Stomach smooth muscle (tissue), 2 donors: Measurements from ENCODE around the gene SCIN.
"Not testable (repeated sequence)": the region's sequence is repeated elsewhere in the genome, so short reads cannot be mapped to it uniquely, and the experiment has no call there.

Experiments used
- H3K27ac ChIP-seq: one replicate; pipeline ENCODE4 v1.7.0; 2013; ENCODE audit warnings: mild to moderate bottlenecking, low read length, inconsistent platforms
- H3K27me3 ChIP-seq, 2 donors: one replicate each; pipeline ENCODE4 v1.7.0; 2013; ENCODE audit warnings: low read length in 2 of 2; ENCODE audit not compliant: insufficient read depth in 2 of 2, control insufficient read depth in 1 of 2
- H3K36me3 ChIP-seq, 2 donors: one replicate each; pipeline ENCODE4 v1.7.0; 2013; ENCODE audit warnings: low read length in 2 of 2; ENCODE audit not compliant: control insufficient read depth in 2 of 2, insufficient read depth in 2 of 2
- H3K4me1 ChIP-seq: one replicate; pipeline ENCODE4 v1.7.0; 2013; ENCODE audit warnings: low read length; ENCODE audit not compliant: control insufficient read depth, insufficient read depth
- H3K4me3 ChIP-seq, 2 donors: one replicate each; pipeline ENCODE4 v1.7.0; 2013; ENCODE audit warnings: low read length in 2 of 2
- H3K9ac ChIP-seq, 2 donors: one replicate each; pipeline ENCODE4 v1.7.0; 2013; ENCODE audit warnings: low read length in 2 of 2, mild to moderate bottlenecking in 1 of 2
- H3K9me3 ChIP-seq, 2 donors: one replicate each; pipeline ENCODE4 v1.7.0; 2013; ENCODE audit warnings: low read length in 2 of 2; ENCODE audit not compliant: control insufficient read depth in 2 of 2
- donor health status: healthy.
- donor health status: Pancreatic carcinoma.

SCIN gene

DNA sequence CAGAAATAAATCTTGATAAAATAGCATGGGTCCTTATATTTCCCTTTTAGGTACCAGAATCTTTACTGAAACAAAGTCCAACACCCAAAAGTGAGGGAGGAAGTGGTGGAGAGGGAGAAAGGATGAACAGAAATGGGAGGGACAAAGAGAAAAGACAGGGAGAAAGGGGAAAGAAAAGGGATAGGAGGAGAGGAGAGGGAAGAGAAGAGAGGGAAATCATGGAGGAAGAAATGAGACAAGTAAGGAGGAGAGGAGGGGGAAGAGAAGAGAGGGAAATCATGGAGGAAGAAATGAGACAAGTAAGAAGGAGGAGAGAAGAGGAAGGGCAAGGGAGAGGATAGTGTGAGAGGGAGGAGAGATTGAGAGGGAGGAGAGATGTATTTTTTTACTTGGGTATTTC lies 66.8 kb downstream of the SCIN start:
- no peaks in the 10 kb centered on the region for H3K4me1 ChIP-seq
- H3K36me3 ChIP-seq, result no peaks in the 10 kb centered on the region
- H3K27me3 ChIP-seq, result no peaks in the 10 kb centered on the region
- H3K9ac ChIP-seq, result no peak overlapping the region
- H3K9me3 ChIP-seq, result no peaks in the 10 kb centered on the region
- H3K4me3 ChIP-seq, result no peak overlapping the region
- no peak overlapping the region for H3K27ac ChIP-seq

DNA sequence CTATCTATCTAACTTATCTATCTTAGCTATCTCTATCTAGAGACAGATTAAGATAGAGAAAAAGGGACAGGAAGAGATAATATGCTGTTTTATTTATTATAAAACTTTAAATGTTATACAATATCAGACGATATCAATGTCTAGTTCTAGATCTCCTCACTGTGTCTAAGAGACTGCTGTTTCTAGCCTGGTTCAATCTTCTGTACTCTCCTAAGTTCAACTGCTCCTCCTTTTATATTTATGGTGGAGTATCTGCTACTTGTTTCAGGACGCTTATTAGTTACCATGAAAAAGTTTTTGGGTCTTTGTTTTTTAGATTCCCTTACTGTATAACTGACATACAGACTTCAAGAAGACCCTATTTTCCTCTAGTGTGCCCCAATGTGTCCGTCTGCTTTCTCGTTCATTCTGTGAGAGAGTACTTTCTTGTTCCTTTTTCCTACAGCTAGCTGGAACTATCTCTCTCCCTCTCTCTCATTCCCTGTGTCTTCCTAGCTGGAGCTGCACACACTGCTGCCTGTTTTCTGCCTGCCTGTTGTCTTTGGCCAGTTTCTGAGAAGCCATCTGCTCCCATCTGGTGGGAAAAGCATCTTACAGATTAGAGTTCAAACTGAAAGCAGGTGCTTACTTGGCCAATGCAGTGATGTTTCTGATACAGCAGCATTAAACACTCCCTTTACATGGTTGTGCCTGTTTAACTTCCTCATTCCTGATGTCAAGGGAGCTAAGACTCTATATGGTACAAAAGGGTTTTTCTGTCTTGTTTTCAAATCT lies 67.5 kb downstream of the SCIN start:
- no peak overlapping the region for H3K27ac ChIP-seq
- H3K9ac ChIP-seq, result peak overlapping the region in 1 of 2 donors; percentile 43
- no peaks in the 10 kb centered on the region for H3K27me3 ChIP-seq
- H3K4me3 ChIP-seq, result peak overlapping the region; percentile 38 to 47
- H3K36me3 ChIP-seq, result no peaks in the 10 kb centered on the region
- no peaks in the 10 kb centered on the region for H3K4me1 ChIP-seq
- no peaks in the 10 kb centered on the region for H3K9me3 ChIP-seq

DNA sequence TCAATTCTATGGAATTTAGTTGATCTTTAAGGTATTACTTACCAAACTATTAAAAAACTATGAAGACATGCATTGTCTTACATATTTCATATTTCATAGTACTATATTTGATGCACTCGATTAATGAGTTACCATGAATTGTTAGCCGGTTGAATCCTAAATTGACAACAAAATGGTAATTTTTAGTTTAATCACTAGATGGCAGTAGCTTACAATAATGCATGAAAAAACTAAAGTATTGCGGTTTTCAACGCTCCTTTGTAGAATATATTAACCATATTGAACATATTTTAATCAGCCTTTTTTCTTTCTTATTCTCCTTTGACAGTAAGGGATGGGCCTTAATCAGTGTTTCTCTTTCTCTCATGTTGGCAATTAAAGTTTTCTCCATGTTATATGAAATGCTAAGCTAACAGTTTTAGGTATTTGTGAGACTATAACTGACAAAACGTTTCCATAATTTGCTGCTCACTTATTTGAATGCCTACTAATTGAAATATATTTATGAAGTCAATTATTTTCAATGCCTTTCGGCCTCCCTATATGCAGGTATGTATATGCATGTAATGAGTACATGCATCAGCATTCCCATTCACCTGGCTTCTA lies 68.4 kb downstream of the SCIN start:
- Histone ChIP-seq H3K27ac (no peak overlapping the region), H3K27me3 (no peaks in the 10 kb centered on the region), H3K9me3 (no peaks in the 10 kb centered on the region), H3K9ac (no peak overlapping the region), H3K4me1 (no peaks in the 10 kb centered on the region), H3K36me3 (no peaks in the 10 kb centered on the region), H3K4me3 (no peak overlapping the region)

DNA sequence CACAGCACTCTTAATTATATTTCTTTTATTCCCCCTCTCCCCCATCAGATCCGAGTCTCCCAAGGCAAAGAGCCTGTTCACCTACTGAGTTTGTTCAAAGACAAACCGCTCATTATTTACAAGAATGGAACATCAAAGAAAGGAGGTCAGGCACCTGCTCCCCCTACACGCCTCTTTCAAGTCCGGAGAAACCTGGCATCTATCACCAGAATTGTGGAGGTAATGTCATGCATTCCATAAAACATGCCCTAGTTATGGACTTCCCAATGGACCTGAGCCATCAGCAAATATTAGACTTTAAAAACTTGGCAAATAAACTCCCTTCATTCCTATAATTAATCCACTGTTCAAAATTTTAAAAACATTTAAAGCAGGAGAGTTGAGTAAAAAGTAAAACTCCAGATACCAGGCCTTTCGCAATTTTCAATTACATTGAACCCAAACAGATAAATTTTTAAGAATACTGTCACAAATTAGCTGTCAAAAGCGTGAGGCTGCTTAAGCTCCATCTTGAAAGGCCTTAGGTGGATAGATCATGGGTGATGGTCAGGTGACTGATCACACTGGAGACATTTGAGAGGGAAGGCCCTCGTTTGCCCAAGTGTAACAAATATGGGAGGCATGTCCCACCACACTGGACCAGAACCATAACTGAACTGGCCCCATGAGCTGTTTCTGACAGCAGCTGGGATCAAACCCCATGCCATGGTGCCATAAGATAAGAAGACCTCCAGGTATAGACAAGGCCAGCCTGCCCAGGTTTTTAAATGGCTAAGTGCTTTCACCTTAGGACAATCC lies 70.0 kb downstream of the SCIN start:
- Histone ChIP-seq H3K9me3 (no peaks in the 10 kb centered on the region), H3K36me3 (no peaks in the 10 kb centered on the region), H3K4me1 (no peaks in the 10 kb centered on the region), H3K27me3 (no peaks in the 10 kb centered on the region), H3K9ac (no peak overlapping the region), H3K27ac (no peak overlapping the region), H3K4me3 (no peak overlapping the region)

DNA sequence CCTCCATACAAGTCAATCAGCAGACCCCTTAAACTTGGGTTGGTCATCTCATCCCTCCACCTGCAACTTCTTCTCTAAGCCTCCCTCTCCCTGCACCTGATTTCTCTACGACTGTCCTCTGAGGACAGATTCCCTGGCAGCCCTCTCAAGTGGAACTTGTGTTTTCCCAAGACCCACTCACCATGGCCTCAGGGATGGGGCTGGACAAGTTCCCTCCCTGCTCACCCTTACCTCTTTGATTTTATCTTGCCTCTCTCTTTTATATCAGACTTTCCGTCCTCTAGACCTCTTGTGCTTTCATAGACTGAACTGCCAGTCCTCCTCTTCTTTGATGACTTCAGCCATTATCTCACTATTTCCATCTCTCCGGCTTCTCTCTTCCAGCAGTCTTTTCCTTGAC lies 70.7 kb downstream of the SCIN start:
- H3K9ac ChIP-seq, result no peak overlapping the region
- H3K27me3 ChIP-seq, result no peaks in the 10 kb centered on the region
- H3K4me1 ChIP-seq, result no peaks in the 10 kb centered on the region
- H3K36me3 ChIP-seq, result no peaks in the 10 kb centered on the region
- H3K27ac ChIP-seq, result no peak overlapping the region
- H3K4me3 ChIP-seq, result no peak overlapping the region
- no peaks in the 10 kb centered on the region for H3K9me3 ChIP-seq

DNA sequence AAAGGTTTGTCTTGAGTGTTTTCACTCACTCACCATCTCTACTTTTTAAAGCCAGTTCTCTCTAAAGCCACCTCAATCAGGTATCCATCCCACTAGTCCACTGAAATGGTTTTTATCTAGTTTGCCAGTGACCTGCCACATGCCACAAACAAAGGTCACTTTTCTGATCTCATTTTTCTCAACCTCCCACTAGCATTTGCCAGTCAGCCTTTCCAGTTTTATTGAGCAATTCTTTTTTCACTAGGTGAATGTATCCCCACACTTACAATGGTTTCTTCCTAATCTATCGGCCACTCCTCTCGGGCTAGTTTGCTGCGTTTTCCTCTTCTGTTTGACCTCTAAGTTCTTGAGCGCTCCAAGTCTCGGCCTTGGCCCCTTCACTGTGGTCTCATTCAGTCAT lies 72.0 kb downstream of the SCIN start:
- H3K36me3 ChIP-seq, result no peaks in the 10 kb centered on the region
- no peak overlapping the region for H3K4me3 ChIP-seq
- H3K4me1 ChIP-seq, result no peaks in the 10 kb centered on the region
- no peak overlapping the region for H3K9ac ChIP-seq
- no peaks in the 10 kb centered on the region for H3K27me3 ChIP-seq
- H3K9me3 ChIP-seq, result no peaks in the 10 kb centered on the region
- no peak overlapping the region for H3K27ac ChIP-seq

DNA sequence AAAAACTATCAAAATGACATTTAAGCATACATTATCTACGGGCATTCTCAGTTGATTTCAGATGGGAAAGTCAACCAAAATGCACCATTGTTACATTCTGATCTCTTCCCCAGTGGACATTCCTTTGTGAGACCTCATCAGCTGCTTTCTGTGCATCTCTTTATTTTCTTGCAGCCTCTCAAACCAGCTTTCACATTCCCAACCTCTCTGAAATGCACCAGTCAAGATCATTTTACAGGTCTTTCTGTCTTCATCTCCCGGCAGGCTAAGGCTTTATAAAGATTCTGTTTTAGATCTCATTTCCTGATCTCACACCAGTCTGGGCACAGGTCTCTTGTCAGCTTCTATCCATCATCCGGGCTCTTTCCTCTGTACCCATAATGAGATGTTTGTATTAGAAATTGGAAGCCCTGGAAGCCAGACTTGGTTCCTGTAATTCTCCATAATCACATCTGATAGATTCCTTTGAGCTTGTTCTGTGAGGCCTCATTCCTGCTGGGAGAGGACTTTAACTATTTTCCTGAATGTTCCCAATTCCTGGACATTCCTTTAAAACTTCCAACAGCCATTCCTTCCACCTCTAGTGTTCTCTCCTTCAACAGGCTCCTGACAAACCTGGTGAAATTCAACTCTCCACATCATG lies 72.6 kb downstream of the SCIN start:
- Histone ChIP-seq H3K4me3 (no peak overlapping the region), H3K9ac (no peak overlapping the region), H3K27me3 (no peaks in the 10 kb centered on the region), H3K4me1 (no peaks in the 10 kb centered on the region), H3K9me3 (no peaks in the 10 kb centered on the region), H3K27ac (no peak overlapping the region), H3K36me3 (no peaks in the 10 kb centered on the region)

DNA sequence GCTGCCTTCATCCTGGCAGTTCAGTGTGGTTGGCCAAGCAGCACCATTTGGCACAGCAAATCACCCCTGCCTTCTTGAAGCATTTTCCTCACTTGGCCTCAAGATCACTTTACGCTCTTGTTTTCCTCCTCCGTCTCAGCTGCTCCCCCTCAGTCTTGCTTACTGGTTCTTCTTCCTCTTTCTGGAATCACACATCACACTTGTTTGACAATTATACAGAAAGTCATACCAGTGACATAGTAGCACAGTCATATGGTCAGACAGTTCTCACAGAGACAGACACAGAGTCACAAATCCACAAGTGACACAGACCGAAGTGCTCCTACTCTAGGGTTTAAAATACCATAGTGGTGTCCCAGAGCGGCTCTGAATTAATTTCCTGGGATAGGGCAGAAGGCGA lies 73.1 kb downstream of the SCIN start:
- no peaks in the 10 kb centered on the region for H3K36me3 ChIP-seq
- no peak overlapping the region for H3K9ac ChIP-seq
- H3K27me3 ChIP-seq, result no peaks in the 10 kb centered on the region
- no peaks in the 10 kb centered on the region for H3K9me3 ChIP-seq
- H3K27ac ChIP-seq, result no peak overlapping the region
- no peak overlapping the region for H3K4me3 ChIP-seq
- H3K4me1 ChIP-seq, result no peaks in the 10 kb centered on the region

DNA sequence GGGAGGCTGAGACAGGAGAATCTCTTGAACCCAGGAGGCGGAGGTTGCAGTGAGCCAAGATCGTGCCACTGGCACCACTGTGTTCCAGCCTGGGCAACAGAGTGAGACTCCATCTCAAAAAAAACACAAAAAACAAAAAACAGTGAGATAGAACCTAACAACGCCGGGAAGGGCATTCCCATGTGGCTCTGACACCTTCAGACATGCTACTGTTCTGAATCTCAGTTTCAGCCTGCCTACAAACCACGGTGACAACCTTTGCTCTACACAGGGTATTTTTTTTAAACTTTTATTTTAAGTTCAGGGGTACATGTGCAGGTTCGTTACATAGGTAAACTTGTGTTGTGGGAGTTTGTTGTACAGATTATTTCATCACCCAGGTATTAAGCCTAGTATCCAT lies 74.7 kb downstream of the SCIN start:
- not testable (repeated sequence) for H3K27ac ChIP-seq, H3K36me3 ChIP-seq, H3K9me3 ChIP-seq, H3K27me3 ChIP-seq, H3K9ac ChIP-seq, H3K4me1 ChIP-seq, H3K4me3 ChIP-seq

DNA sequence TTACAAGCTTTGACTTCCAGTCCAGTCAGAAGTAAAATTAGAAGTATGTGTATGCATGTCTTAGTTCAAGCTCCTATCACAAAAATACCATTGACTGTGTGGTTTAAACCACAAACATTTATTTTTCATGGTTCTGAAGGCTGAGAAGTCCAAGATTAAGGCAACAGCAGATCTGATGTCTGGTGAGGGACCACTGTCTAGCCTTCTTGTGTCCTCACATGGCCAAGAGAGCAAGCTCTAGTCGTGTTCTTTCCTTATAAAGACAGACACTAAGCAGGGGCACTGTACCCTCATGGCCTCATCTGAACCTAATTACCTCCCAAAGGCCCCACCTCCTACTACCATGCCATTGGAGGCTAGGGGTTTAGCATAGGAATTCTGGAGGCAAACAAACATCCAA lies 75.6 kb downstream of the SCIN start:
- no peak overlapping the region for H3K9ac ChIP-seq
- H3K27ac ChIP-seq, result no peak overlapping the region
- H3K4me3 ChIP-seq, result no peak overlapping the region
- no peaks in the 10 kb centered on the region for H3K36me3 ChIP-seq
- no peaks in the 10 kb centered on the region for H3K9me3 ChIP-seq
- H3K27me3 ChIP-seq, result no peaks in the 10 kb centered on the region
- no peaks in the 10 kb centered on the region for H3K4me1 ChIP-seq
